HCT116 (cell line): ENCODE measurements around the gene REEP3.

Experiments
- EZH2phosphoT487 ChIP-seq: fragments of 200-600 bp; IDR thresholded peaks from 2 replicates; pipeline ENCODE4 v1.6.1; 2018; ENCODE audit warnings: antibody characterized with exemption, borderline replicate concordance
- ZFX ChIP-seq: fragments of 450-650 bp; IDR thresholded peaks from 2 replicates; pipeline ENCODE4 v1.6.1; 2017

- TF ChIP-seq EZH2phosphoT487 (no peak), ZFX (no peak)
These were observed 124.0 kb downstream of the REEP3 start for GRCh38 chr10:63645195-63645594.
